ENCODE results near the gene TLCD3B.

DNA sequence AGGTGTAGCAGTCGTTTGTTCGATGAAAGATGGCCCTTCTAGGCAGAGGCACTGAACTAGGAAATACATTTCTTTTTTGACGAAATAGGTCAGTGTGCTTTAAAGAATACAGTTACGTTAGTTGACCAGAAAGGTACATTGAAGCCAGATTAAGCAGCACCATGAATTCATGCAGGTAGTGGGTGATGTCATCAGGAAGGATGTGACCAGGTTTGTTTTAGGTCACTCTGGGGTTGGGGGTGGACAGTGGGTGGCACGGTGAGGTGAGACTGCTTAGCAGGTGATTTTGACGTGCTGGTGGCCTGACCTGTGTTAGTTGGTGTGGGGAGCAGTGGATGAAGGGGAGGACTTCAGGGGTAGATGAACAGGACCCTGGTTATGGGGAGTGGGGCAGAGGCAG lies 31.5 kb downstream of the TLCD3B start:
- TF ChIP-seq RAD21 (IDR thresholded peaks at IDR 0.05; ENCODE audit: low read depth): no peak
- TF ChIP-seq, protein P1, sequence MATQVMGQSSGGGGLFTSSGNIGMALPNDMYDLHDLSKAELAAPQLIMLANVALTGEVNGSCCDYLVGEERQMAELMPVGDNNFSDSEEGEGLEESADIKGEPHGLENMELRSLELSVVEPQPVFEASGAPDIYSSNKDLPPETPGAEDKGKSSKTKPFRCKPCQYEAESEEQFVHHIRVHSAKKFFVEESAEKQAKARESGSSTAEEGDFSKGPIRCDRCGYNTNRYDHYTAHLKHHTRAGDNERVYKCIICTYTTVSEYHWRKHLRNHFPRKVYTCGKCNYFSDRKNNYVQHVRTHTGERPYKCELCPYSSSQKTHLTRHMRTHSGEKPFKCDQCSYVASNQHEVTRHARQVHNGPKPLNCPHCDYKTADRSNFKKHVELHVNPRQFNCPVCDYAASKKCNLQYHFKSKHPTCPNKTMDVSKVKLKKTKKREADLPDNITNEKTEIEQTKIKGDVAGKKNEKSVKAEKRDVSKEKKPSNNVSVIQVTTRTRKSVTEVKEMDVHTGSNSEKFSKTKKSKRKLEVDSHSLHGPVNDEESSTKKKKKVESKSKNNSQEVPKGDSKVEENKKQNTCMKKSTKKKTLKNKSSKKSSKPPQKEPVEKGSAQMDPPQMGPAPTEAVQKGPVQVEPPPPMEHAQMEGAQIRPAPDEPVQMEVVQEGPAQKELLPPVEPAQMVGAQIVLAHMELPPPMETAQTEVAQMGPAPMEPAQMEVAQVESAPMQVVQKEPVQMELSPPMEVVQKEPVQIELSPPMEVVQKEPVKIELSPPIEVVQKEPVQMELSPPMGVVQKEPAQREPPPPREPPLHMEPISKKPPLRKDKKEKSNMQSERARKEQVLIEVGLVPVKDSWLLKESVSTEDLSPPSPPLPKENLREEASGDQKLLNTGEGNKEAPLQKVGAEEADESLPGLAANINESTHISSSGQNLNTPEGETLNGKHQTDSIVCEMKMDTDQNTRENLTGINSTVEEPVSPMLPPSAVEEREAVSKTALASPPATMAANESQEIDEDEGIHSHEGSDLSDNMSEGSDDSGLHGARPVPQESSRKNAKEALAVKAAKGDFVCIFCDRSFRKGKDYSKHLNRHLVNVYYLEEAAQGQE (IDR thresholded peaks at IDR 0.05; ENCODE audit: low read depth): no peak
- no peak for TF ChIP-seq EP300 (IDR thresholded peaks at IDR 0.05; ENCODE audit: borderline replicate concordance)
- no peak for TF ChIP-seq EGR1 (IDR thresholded peaks at IDR 0.05)
- TF ChIP-seq, protein P2, sequence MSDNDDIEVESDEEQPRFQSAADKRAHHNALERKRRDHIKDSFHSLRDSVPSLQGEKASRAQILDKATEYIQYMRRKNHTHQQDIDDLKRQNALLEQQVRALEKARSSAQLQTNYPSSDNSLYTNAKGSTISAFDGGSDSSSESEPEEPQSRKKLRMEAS (IDR thresholded peaks at IDR 0.05): no peak
- no peak for TF ChIP-seq TEAD4 (IDR thresholded peaks at IDR 0.05)
- TF ChIP-seq FOXM1 (IDR thresholded peaks at IDR 0.05; ENCODE audit: borderline replicate concordance, low read depth): no peak
- TF ChIP-seq CREB1 (IDR thresholded peaks at IDR 0.05; ENCODE audit: low read depth): no peak
- TF ChIP-seq TCF12 (IDR thresholded peaks at IDR 0.05; ENCODE audit: low read depth): no peak
